GM12878 (cell line): ENCODE measurements around the gene UBQLN4. TPM values are rescaled to one million over a fixed set of nuclear protein-coding genes. Genes with fewer than 3 reads are reported as not detected.

ENCODE experiments used
- CHD4 ChIP-seq: fragments of 200-600 bp; sonication (generic); IDR thresholded peaks from 2 replicates; pipeline ENCODE4 v1.6.1; 2016; ENCODE audit warnings: mild to moderate bottlenecking
- EGR1 ChIP-seq, 2 experiments: IDR thresholded peaks; 1 replicate in 1 of 2; 2 replicates in 1 of 2; pipeline ENCODE4 v1.6.1; 2011 to 2012; ENCODE audit warnings: low read depth in 2 of 2, low read length in 2 of 2, borderline replicate concordance in 1 of 2, mild to moderate bottlenecking in 1 of 2, moderate library complexity in 1 of 2
- ESRRA ChIP-seq: IDR thresholded peaks from 2 replicates; pipeline ENCODE4 v1.6.1; 2012; ENCODE audit warnings: mild to moderate bottlenecking, low read length, improper control_type of control experiment
- EZH2 ChIP-seq: IDR thresholded peaks from 2 replicates; pipeline ENCODE4 v1.6.1; 2012; ENCODE audit warnings: low read depth, mild to moderate bottlenecking, control low read depth, inconsistent platforms, low read length, borderline replicate concordance; ENCODE audit not compliant: control insufficient read depth
- GABPA ChIP-seq: IDR thresholded peaks from 2 replicates; pipeline ENCODE4 v1.6.1; 2014; ENCODE audit warnings: antibody characterized with exemption, low read depth, mild to moderate bottlenecking, inconsistent platforms
- JUND ChIP-seq: IDR thresholded peaks from 2 replicates; pipeline ENCODE4 v1.6.1; 2012; ENCODE audit warnings: low read depth, mild to moderate bottlenecking, low read length, improper control_type of control experiment, moderate library complexity
- MYC ChIP-seq: IDR thresholded peaks from 2 replicates; pipeline ENCODE4 v1.6.1; 2011; ENCODE audit warnings: mild to moderate bottlenecking, low read length, moderate library complexity, inconsistent platforms; ENCODE audit not compliant: insufficient read depth, insufficient replicate concordance, insufficient read length, severe bottlenecking
- PAX8 ChIP-seq: fragments of 450-650 bp; IDR thresholded peaks from 2 replicates; pipeline ENCODE4 v1.6.1; 2017; ENCODE audit warnings: mild to moderate bottlenecking, moderate library complexity
- POLR2AphosphoS5 ChIP-seq: IDR thresholded peaks from 2 replicates; pipeline ENCODE4 v1.6.1; 2011; ENCODE audit warnings: mild to moderate bottlenecking, low read length, inconsistent platforms
- POU2F2 ChIP-seq: IDR thresholded peaks from 3 replicates; pipeline ENCODE4 v1.6.1; 2011; ENCODE audit warnings: low read depth, mild to moderate bottlenecking, low read length, borderline replicate concordance
- RAD21 ChIP-seq: IDR thresholded peaks from 2 replicates; pipeline ENCODE4 v1.6.1; 2011; ENCODE audit warnings: mild to moderate bottlenecking, low read depth, low read length, moderate library complexity; ENCODE audit not compliant: insufficient read depth
- RELA ChIP-seq: fragments of 450-650 bp; IDR thresholded peaks from 2 replicates; pipeline ENCODE4 v1.8.0; 2014; ENCODE audit warnings: borderline replicate concordance; ENCODE audit not compliant: partially characterized antibody
- SIX5 ChIP-seq: IDR thresholded peaks from 2 replicates; pipeline ENCODE4 v1.6.1; 2011; ENCODE audit warnings: mild to moderate bottlenecking, low read depth, low read length, moderate library complexity; ENCODE audit not compliant: severe bottlenecking
- SMAD5 ChIP-seq: IDR thresholded peaks from 2 replicates; pipeline ENCODE4 v1.6.1; 2016; ENCODE audit warnings: antibody characterized with exemption, low read depth
- SMARCA5 ChIP-seq: fragments of 450-650 bp; IDR thresholded peaks from 2 replicates; pipeline ENCODE4 v1.6.1; 2017; ENCODE audit warnings: mild to moderate bottlenecking
- SMC3 ChIP-seq: IDR thresholded peaks from 2 replicates; pipeline ENCODE4 v1.6.1; 2011; ENCODE audit warnings: low read length, improper control_type of control experiment, borderline replicate concordance
- TAF1 ChIP-seq: IDR thresholded peaks from 2 replicates; pipeline ENCODE4 v1.6.1; 2011; ENCODE audit warnings: mild to moderate bottlenecking, low read depth, low read length, borderline replicate concordance
- TARDBP ChIP-seq: IDR thresholded peaks from 2 replicates; pipeline ENCODE4 v1.6.1; 2016; ENCODE audit warnings: borderline replicate concordance
- WRNIP1 ChIP-seq: IDR thresholded peaks from 2 replicates; pipeline ENCODE4 v1.6.1; 2011; ENCODE audit warnings: low read depth, low read length, improper control_type of control experiment, borderline replicate concordance
- ZNF384 ChIP-seq: IDR thresholded peaks from 2 replicates; pipeline ENCODE4 v1.6.1; 2012; ENCODE audit warnings: low read depth, mild to moderate bottlenecking, low read length, improper control_type of control experiment, borderline replicate concordance
- ZNF622 ChIP-seq: fragments of 450-650 bp; IDR thresholded peaks from 2 replicates; pipeline ENCODE4 v1.6.1; 2017; ENCODE audit warnings: mild to moderate bottlenecking, inconsistent platforms
- polyA plus RNA-seq, 11 experiments: library from polyadenylated mRNA; depleted of rRNA in 4 of 11; unstranded in 6 of 11; stranded (reverse) in 5 of 11; fragments of >200 nt; fragmentation: Nextera tagmentation in 4 of 11; fragmentation: Illumina TruSeq in 1 of 11; extraction: Ambion mirVana in 4 of 11; extraction: Trizol in 1 of 11; gene quantifications; 1 replicate in 1 of 11; 2 replicates in 10 of 11; pipeline versions ENCODE4 v1.2.1 to v1.2.3, GENCODE V29; 2011 to 2016; ENCODE audit warnings: inconsistent platforms in 2 of 11, missing spikeins in 2 of 11, low read depth in 1 of 11
- total RNA-seq, 4 experiments: library from RNA; depleted of rRNA in 3 of 4; stranded (reverse); fragments of >200 nt in 3 of 4; fragmentation: Illumina TruSeq in 1 of 4; extraction: Trizol in 1 of 4; gene quantifications; 2 replicates each; pipeline versions ENCODE4 v1.2.1 to v1.2.3, GENCODE V29; 2013 to 2021
- TF ChIP-seq, protein P1 (sequence below): IDR thresholded peaks from 2 replicates; pipeline ENCODE4 v1.6.1; 2011; ENCODE audit warnings: borderline replicate concordance, low read depth, mild to moderate bottlenecking, moderate library complexity, mixed read lengths, low read length; ENCODE audit not compliant: insufficient read depth; ENCODE audit errors: extremely low read length
- TF ChIP-seq, protein P2 (sequence below): IDR thresholded peaks from 2 replicates; pipeline ENCODE4 v1.6.1; 2012; ENCODE audit warnings: low read depth, low read length, improper control_type of control experiment
- TF ChIP-seq, protein P3 (sequence below): IDR thresholded peaks from 2 replicates; pipeline ENCODE4 v1.6.1; 2012; ENCODE audit warnings: low read depth, low read length, improper control_type of control experiment
- TF ChIP-seq, protein P4 (sequence below): IDR thresholded peaks from 2 replicates; pipeline ENCODE4 v1.6.1; 2011; ENCODE audit warnings: borderline replicate concordance, low read depth, mild to moderate bottlenecking, moderate library complexity, low read length; ENCODE audit not compliant: insufficient read depth, poor library complexity, severe bottlenecking

Gene UBQLN4
- total and polyA plus RNA-seq, 10 of the 15 experiments (the other 5 are each of a cell fraction or from before 2014, with no cell fraction given) = 10.0 to 44.6 (median 19.7) TPM

DNA sequence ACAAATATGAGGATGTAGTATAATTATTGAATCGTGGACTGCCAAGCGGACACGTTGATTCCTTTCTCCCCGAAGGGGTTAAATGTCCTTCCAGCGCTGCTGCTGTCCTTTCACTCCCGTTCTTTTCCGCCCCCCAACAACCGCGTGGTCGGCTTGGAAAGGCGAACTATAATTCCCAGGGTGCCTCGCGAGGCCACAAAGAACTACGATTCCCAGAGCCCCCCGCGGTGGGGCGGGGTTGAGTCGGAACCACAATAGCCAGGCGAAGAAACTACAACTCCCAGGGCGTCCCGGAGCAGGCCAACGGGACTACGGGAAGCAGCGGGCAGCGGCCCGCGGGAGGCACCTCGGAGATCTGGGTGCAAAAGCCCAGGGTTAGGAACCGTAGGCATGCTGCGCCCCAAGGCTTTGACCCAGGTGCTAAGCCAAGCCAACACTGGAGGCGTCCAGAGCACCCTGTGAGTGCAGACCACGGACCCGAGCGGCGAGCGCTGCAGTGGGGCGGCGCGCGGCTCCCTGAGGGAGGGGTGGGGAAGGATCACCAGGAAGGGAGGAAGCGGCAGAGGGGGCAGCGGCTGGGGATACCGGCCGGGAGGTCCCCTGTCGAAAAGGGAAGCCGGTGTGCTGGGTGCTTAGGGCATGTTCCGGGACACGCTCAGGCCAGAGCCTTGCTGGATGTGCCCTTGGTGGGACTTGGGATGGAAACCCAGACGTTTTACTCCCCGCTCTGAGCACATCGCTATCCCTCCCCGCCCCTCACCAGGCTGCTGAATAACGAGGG lies 1.1 kb upstream of the UBQLN4 start, which contains the start of gene LAMTOR2 (continued):
- peak; percentile 89 for TF ChIP-seq MYC
- peak; percentile 80 for TF ChIP-seq GABPA
- TF ChIP-seq, protein P1, sequence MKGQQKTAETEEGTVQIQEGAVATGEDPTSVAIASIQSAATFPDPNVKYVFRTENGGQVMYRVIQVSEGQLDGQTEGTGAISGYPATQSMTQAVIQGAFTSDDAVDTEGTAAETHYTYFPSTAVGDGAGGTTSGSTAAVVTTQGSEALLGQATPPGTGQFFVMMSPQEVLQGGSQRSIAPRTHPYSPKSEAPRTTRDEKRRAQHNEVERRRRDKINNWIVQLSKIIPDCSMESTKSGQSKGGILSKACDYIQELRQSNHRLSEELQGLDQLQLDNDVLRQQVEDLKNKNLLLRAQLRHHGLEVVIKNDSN = no peak
- TF ChIP-seq TAF1 = peak; percentile 62; the same call in 1 of the 2 replicates
- TF ChIP-seq TARDBP = peak; percentile 96
- TF ChIP-seq ZNF384 = no peak
- TF ChIP-seq, protein P2, sequence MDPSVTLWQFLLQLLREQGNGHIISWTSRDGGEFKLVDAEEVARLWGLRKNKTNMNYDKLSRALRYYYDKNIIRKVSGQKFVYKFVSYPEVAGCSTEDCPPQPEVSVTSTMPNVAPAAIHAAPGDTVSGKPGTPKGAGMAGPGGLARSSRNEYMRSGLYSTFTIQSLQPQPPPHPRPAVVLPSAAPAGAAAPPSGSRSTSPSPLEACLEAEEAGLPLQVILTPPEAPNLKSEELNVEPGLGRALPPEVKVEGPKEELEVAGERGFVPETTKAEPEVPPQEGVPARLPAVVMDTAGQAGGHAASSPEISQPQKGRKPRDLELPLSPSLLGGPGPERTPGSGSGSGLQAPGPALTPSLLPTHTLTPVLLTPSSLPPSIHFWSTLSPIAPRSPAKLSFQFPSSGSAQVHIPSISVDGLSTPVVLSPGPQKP = no peak
- no peak for TF ChIP-seq SMC3
- no peak for TF ChIP-seq PAX8
- TF ChIP-seq WRNIP1 = no peak
- TF ChIP-seq, protein P3, sequence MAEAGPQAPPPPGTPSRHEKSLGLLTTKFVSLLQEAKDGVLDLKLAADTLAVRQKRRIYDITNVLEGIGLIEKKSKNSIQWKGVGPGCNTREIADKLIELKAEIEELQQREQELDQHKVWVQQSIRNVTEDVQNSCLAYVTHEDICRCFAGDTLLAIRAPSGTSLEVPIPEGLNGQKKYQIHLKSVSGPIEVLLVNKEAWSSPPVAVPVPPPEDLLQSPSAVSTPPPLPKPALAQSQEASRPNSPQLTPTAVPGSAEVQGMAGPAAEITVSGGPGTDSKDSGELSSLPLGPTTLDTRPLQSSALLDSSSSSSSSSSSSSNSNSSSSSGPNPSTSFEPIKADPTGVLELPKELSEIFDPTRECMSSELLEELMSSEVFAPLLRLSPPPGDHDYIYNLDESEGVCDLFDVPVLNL = no peak
- no peak for TF ChIP-seq RAD21
- peak; percentile 99 for TF ChIP-seq SIX5
- no peak for TF ChIP-seq JUND
- peak; percentile 56 for TF ChIP-seq RELA
- no peak for TF ChIP-seq CHD4
- TF ChIP-seq SMARCA5 = no peak
- peak; percentile 72; the same call in 1 of the 2 replicates for TF ChIP-seq POLR2AphosphoS5
- no peak for TF ChIP-seq EZH2
- TF ChIP-seq SMAD5 = peak; percentile 84; the same call in 1 of the 2 replicates
- TF ChIP-seq POU2F2 = no peak; the same call in 2 of the 3 replicates
- peak in 1 of 2 experiments; percentile 49; a peak in 2 of 3 replicates for TF ChIP-seq EGR1 (IDR thresholded peaks at IDR 0.05; ENCODE audit: borderline replicate concordance in 1 of 2, low read depth in 2 of 2, low read length in 2 of 2)
- TF ChIP-seq, protein P4, sequence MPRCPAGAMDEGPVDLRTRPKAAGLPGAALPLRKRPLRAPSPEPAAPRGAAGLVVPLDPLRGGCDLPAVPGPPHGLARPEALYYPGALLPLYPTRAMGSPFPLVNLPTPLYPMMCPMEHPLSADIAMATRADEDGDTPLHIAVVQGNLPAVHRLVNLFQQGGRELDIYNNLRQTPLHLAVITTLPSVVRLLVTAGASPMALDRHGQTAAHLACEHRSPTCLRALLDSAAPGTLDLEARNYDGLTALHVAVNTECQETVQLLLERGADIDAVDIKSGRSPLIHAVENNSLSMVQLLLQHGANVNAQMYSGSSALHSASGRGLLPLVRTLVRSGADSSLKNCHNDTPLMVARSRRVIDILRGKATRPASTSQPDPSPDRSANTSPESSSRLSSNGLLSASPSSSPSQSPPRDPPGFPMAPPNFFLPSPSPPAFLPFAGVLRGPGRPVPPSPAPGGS = no peak
- TF ChIP-seq ZNF622 = no peak
- no peak for TF ChIP-seq ESRRA
